ENCODE measurements around the gene TKTL1. TPM values are rescaled to one million over a fixed set of nuclear protein-coding genes. Genes with fewer than 3 reads are reported as not detected.
A peak's percentile ranks its signal among the peaks of the same experiment; 100 is the strongest.

Gene TKTL1
- total RNA-seq, 1 donor from 2014 or later: not detected

- H3K4me3 Mint-ChIP-seq (ENCODE audit: unreplicated experiment): no peak overlapping the region
- H3K27ac Mint-ChIP-seq (ENCODE audit: unreplicated experiment): no peak overlapping the region
- peaks cover 14% of the 10 kb centered on the region for H3K4me1 Mint-ChIP-seq (ENCODE audit: low read depth)
- H3K9me3 Mint-ChIP-seq (ENCODE audit: low read depth): no peaks in the 10 kb centered on the region
- H3K27me3 Mint-ChIP-seq (ENCODE audit: low read depth): no peaks in the 10 kb centered on the region
- H3K36me3 Mint-ChIP-seq (ENCODE audit: low read depth): peaks cover 19% of the 10 kb centered on the region
- no peak for DNase-seq (ENCODE audit: low spot score)
- no peak for TF ChIP-seq CTCF (IDR thresholded peaks at IDR 0.05)
Observed at GRCh38 chrX:154354516-154354915, 58.9 kb downstream of the TKTL1 start.

DNA sequence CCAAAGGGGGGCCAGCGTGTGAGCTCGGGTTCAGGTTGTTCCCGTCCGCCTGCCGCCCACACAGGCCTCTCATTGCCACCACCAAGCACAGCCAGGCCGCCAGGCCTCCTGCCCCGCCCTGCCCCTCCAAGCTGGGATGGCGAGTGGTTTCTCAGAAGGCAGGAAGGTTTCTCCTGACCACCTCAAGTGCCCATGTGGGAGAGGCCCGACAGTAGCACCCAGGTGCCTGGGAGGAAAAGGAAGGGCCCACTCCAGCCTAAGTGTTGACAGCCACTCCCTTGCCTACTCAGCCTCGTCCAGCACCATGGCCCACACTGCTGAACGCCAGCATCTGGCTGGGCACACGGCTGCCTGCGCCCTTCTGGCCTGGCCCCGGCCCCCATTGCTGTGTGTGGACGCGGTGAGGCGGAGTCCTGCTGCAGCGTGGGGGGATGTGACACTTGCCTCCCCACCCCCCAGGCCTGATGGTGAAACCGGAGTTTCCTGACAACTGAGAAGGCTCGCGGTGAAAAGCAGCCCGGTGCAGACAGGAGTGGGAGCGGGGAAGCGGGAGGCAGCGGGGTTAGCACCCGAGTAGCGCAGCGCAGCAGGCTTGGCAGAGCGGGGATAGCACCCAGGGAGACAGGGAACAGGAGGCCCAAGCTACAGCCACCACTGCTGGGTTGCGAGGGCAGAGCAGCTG, 59.6 kb downstream of the TKTL1 start:
- TF ChIP-seq CTCF (IDR thresholded peaks at IDR 0.05): no peak
- H3K36me3 Mint-ChIP-seq (ENCODE audit: low read depth): peaks cover 19% of the 10 kb centered on the region
- no peak for DNase-seq (ENCODE audit: low spot score)
- no peaks in the 10 kb centered on the region for H3K27me3 Mint-ChIP-seq (ENCODE audit: low read depth)
- no peak overlapping the region for H3K27ac Mint-ChIP-seq (ENCODE audit: unreplicated experiment)
- H3K4me1 Mint-ChIP-seq (ENCODE audit: low read depth): peaks cover 14% of the 10 kb centered on the region
- no peaks in the 10 kb centered on the region for H3K9me3 Mint-ChIP-seq (ENCODE audit: low read depth)
- H3K4me3 Mint-ChIP-seq (ENCODE audit: unreplicated experiment): no peak overlapping the region

DNA sequence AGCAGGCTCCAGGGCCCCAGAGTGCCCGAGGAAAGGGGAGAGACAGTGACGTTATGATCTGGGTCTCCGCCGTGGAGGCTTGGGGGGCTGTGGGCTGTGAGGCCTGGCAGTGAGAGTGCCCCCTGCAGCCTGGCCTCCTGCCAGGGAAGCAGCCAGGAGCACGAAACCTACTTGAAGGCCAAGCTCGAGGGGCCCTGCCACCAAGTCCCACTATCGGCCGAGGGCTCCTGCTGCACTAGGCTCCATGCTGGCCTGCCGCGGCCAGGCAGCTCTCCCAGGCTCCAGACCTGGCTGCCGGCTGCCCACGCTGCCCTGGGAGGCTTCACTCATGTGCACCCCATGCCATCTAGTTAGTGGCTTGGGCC, 60.2 kb downstream of the TKTL1 start:
- peak overlapping the region; percentile 68 for H3K27ac Mint-ChIP-seq (ENCODE audit: unreplicated experiment)
- DNase-seq (ENCODE audit: low spot score): no peak
- H3K4me3 Mint-ChIP-seq (ENCODE audit: unreplicated experiment): no peak overlapping the region
- H3K9me3 Mint-ChIP-seq (ENCODE audit: low read depth): no peaks in the 10 kb centered on the region
- peaks cover 20% of the 10 kb centered on the region for H3K36me3 Mint-ChIP-seq (ENCODE audit: low read depth)
- H3K4me1 Mint-ChIP-seq (ENCODE audit: low read depth): peaks cover 14% of the 10 kb centered on the region
- peak; percentile 23 for TF ChIP-seq CTCF (IDR thresholded peaks at IDR 0.05)
- H3K27me3 Mint-ChIP-seq (ENCODE audit: low read depth): no peaks in the 10 kb centered on the region

GRCh38 chrX:154356596-154356995, 61.0 kb downstream of the TKTL1 start:
- H3K27ac Mint-ChIP-seq (ENCODE audit: unreplicated experiment): no peak overlapping the region
- H3K4me1 Mint-ChIP-seq (ENCODE audit: low read depth): peaks cover 14% of the 10 kb centered on the region
- no peak overlapping the region for H3K4me3 Mint-ChIP-seq (ENCODE audit: unreplicated experiment)
- peaks cover 21% of the 10 kb centered on the region for H3K36me3 Mint-ChIP-seq (ENCODE audit: low read depth)
- no peak for DNase-seq (ENCODE audit: low spot score)
- TF ChIP-seq CTCF (IDR thresholded peaks at IDR 0.05): no peak
- no peaks in the 10 kb centered on the region for H3K9me3 Mint-ChIP-seq (ENCODE audit: low read depth)
- H3K27me3 Mint-ChIP-seq (ENCODE audit: low read depth): no peaks in the 10 kb centered on the region

DNA sequence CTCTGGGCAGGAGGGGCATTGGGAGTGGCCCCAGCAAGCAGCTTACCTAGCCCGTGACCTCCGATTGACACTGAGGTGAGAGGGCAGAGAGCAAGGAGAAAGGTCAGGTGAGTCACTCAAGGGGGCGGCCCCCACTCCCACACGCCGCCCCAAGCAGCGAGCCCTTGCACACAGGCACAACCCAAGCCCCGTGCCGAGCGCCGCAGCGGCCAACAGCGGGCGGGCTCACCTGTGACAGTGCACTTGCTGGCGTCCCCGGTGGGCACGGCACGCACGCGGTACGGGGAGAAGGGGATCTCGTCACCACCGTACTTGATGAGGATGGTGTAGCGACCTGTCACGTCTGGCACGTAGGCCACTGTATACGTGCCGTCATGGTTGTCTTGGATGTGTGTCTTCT, 61.6 kb downstream of the TKTL1 start:
- peak overlapping the region; percentile 73 for H3K27ac Mint-ChIP-seq (ENCODE audit: unreplicated experiment)
- H3K4me1 Mint-ChIP-seq (ENCODE audit: low read depth): peaks cover 14% of the 10 kb centered on the region
- no peak overlapping the region for H3K4me3 Mint-ChIP-seq (ENCODE audit: unreplicated experiment)
- no peaks in the 10 kb centered on the region for H3K27me3 Mint-ChIP-seq (ENCODE audit: low read depth)
- TF ChIP-seq CTCF (IDR thresholded peaks at IDR 0.05): no peak
- H3K9me3 Mint-ChIP-seq (ENCODE audit: low read depth): no peaks in the 10 kb centered on the region
- peaks cover 19% of the 10 kb centered on the region for H3K36me3 Mint-ChIP-seq (ENCODE audit: low read depth)
- no peak for DNase-seq (ENCODE audit: low spot score)
